GM12875 (cell line): ENCODE results near the gene C9orf152.

ENCODE experiments used
- H3K4me3 ChIP-seq: one replicate; pipeline ENCODE4 v1.5.1; 2011; ENCODE audit warnings: low read depth, low read length, control low read depth
- CTCF ChIP-seq: IDR thresholded peaks from 2 replicates; pipeline ENCODE4 v1.5.1; 2011; ENCODE audit warnings: low read depth, mild to moderate bottlenecking, control low read depth, inconsistent platforms, low read length, moderate library complexity, borderline replicate concordance; ENCODE audit not compliant: insufficient read depth

The C9orf152 gene

GRCh38 chr9:110180511-110181434, 27.2 kb downstream of the C9orf152 start:
- TF ChIP-seq CTCF, result no peak
- no peak overlapping the region for H3K4me3 ChIP-seq

DNA sequence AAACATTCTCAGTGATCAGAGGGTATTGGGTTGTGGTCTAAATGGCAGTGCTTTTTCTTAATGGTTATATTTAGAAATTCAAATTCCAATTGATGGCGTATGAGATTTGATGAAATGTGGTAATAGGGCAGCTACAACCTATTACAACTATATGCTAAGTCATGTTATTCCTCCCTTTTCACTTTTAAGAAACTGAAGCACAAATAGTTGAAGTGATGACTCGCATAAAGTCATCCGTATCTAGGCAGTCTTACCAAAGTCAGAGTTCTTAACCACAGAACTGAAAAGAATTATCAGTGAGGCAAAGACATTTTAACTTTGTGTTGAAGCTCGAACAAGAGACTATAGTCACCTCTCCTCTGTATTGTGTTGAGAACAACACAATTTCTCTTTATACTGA, 28.2 kb downstream of the C9orf152 start:
- no peak overlapping the region for H3K4me3 ChIP-seq
- no peak for TF ChIP-seq CTCF

- no peak for TF ChIP-seq CTCF
- no peak overlapping the region for H3K4me3 ChIP-seq
These were observed 29.7 kb downstream of the C9orf152 start for GRCh38 chr9:110178281-110178680.

DNA sequence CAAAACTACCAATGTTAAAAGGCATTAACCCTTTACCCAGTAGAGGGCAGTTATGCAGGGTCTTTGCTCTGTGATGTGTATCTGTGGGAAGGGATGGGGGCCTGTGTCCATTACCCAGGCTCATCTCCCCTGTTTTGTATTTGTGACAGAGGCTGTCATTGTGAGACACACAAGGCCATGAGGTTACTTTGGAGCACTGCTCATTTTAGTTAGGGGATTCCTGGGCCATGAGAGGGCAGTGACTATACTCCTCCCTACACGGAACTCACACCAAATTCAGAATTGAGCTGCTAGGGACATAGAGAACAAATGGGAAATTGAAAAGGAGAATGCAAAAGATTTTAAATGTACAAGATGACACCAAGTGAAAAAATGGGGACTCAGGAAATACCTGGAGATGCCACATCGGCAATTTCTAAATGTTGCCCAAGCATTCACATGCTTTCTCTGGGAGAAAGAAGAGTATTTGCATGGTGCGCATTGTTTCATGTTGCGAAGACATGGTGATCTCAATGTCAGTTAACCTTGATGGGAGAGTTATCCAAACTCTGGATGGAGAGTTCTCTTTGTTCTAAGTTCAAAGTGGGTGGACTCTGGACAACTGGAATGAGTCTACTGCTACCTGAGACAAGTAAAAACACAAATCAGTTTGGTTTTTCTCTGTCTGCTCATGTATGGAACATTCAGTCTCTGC, 32.5 kb downstream of the C9orf152 start:
- no peak overlapping the region for H3K4me3 ChIP-seq
- TF ChIP-seq CTCF, result no peak

- no peak for TF ChIP-seq CTCF
- no peak overlapping the region for H3K4me3 ChIP-seq
These were observed 34.7 kb downstream of the C9orf152 start for GRCh38 chr9:110173322-110173642.

DNA sequence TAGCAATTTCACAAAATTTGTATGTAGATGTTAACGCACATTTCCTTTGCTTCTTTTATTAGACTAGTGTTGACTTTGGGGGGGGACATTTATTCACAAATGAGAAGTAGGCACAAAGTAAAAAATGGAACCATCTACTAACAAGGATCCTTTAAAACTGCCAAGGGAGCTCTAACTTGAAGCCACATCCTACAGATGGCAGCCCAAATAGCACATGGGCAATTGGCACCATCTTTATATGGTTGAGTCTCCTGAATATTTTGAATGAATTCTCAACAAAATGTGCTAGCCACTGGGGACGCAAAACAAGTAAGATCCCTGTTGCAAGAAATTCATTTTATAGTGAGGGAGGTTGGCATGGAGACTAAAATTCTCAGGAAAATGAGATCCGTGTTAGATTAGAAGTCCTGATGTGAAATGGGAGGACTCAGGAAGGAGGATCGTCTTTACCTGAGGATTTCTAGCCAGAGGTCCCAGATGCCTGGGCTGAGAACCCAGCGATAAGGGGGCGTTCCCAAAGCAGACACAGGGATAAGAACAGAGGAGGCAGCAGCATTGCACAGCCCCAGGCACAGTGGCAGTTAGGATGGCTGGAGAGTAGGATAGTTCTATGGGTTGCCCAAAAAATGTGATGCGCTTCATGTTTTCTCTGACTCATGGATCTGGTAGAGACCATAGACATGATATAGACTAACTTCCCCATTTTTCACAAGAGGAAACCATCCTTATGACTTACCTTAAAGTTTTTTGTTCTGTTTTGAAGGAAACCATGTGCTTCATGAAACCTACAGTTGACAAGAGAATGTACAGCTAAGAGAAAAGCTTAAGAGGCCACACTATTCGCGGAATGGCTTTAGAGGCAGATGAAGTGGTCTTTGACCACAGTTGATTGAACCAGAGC, 37.4 kb downstream of the C9orf152 start:
- TF ChIP-seq CTCF, result no peak
- H3K4me3 ChIP-seq, result no peak overlapping the region
